OCI-LY1 (cell line): ENCODE results near the gene SUPT5H.

ENCODE experiments used
- CTCF ChIP-seq: fragments of 200-600 bp; sonication (generic), shearing (Covaris generic); IDR thresholded peaks from 2 replicates; pipeline ENCODE4 v1.5.1; 2017; ENCODE audit warnings: mild to moderate bottlenecking, antibody characterized with exemption, low read length, moderate library complexity, mixed read lengths
- EZH2 ChIP-seq: fragments of 200-600 bp; sonication (generic), shearing (Covaris generic); IDR thresholded peaks from 2 replicates; pipeline ENCODE4 v1.8.0; 2017; ENCODE audit warnings: borderline replicate concordance, mixed run types, mild to moderate bottlenecking, antibody characterized with exemption, low read length, moderate library complexity, mixed read lengths

GRCh38 chr19:39419003-39419402 lies 26.4 kb upstream of the SUPT5H start:
- TF ChIP-seq CTCF (no peak), EZH2 (no peak)
